ENCODE data around the gene TRIM28.

The TRIM28 gene

DNA sequence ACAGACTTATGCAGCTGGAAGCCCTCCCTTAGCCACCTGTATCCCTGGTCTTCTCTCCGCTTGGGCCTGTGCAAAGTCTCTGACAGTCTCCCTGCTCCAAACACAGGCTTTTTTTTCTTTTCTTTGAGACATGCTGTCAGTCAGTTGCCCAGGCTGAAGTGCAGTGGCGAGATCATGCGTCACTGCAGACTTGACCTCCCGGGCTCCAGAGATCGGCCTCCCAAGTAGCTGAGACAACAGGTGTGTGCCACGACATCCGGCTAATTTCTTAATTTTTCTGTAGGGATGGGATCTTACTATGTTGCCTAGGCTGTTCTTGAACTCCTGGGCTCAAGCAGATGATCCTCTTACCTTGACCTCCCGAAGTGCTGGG is 27.7 kb downstream of the TRIM28 start:
- Histone ChIP-seq H3K4me3 (ENCODE audit: low read length, poor library complexity, severe bottlenecking) (peak overlapping the region; percentile 84), H3K79me2 (ENCODE audit: insufficient read depth, low read length) (no peaks in the 10 kb centered on the region; the same call in 1 of the 2 replicates), H3K4me1 (ENCODE audit: insufficient read depth, low read length, poor library complexity, severe bottlenecking) (peaks cover 34% of the 10 kb centered on the region), H2AFZ (ENCODE audit: low read length) (no peak overlapping the region), H4K20me1 (ENCODE audit: insufficient read depth, low read length, poor library complexity, severe bottlenecking) (no peaks in the 10 kb centered on the region), H3K27me3 (ENCODE audit: insufficient read depth, low read length, poor library complexity, severe bottlenecking) (no peaks in the 10 kb centered on the region), H3K4me2 (ENCODE audit: low read depth, low read length, poor library complexity, severe bottlenecking) (peak overlapping the region; percentile 91), H3K9ac (ENCODE audit: low read depth, low read length, poor library complexity, severe bottlenecking) (no peak overlapping the region), H3K36me3 (ENCODE audit: insufficient read depth, low read length) (no peaks in the 10 kb centered on the region), H3F3A (ENCODE audit: low read depth) (peaks cover 7% of the 10 kb centered on the region; the same call in 1 of the 2 replicates), H3K9me3 (ENCODE audit: insufficient read depth, low read depth, low read length) (no peaks in the 10 kb centered on the region), H3K9me2 (replicated peaks; ENCODE audit: low read depth, low read length) (no peaks in the 10 kb centered on the region)
- TF ChIP-seq, protein P1, sequence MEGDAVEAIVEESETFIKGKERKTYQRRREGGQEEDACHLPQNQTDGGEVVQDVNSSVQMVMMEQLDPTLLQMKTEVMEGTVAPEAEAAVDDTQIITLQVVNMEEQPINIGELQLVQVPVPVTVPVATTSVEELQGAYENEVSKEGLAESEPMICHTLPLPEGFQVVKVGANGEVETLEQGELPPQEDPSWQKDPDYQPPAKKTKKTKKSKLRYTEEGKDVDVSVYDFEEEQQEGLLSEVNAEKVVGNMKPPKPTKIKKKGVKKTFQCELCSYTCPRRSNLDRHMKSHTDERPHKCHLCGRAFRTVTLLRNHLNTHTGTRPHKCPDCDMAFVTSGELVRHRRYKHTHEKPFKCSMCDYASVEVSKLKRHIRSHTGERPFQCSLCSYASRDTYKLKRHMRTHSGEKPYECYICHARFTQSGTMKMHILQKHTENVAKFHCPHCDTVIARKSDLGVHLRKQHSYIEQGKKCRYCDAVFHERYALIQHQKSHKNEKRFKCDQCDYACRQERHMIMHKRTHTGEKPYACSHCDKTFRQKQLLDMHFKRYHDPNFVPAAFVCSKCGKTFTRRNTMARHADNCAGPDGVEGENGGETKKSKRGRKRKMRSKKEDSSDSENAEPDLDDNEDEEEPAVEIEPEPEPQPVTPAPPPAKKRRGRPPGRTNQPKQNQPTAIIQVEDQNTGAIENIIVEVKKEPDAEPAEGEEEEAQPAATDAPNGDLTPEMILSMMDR (conservative IDR thresholded peaks at IDR 0.05; ENCODE audit: low read length) = no peak
- no peak for TF ChIP-seq EZH2phosphoT487 (IDR thresholded peaks at IDR 0.05; ENCODE audit: borderline replicate concordance)

DNA sequence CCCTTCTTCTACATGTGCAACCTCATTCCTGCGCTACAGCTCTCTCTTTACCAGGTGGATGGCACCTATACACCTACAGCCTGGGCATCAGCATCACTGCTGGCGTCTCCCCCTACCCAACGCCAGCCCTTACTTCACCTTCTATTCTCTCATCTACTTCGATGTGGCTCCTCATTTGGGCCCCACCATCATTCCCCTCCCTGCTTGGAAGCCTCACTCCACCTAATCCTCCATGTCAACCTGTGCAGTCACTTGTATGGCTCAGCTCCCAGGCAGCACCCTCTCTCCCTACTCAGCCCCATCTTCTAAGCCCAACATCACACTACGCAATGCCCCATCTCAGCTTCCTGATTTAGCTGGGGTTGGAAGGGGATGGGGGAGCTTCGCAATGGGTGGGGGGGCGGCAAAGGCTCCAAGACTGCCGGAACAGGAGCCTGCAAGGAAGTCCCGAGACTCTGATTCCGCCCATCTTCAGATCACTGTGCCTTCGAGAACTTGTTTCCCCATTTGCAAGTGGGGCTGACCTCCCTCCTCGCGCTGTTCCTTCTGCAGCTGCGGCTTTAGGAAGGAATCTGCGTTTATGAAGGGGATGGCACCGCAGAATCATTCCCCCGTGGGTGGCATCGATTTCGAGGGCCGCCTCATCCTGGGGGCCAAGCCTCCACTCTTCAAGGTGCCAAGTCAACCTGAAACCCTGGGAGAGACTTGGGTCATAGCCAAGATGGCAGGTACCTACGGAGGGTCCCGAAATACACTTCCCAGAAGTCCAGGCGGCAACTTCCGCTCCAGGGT is 28.4 kb downstream of the TRIM28 start:
- TF ChIP-seq, protein P1 (conservative IDR thresholded peaks at IDR 0.05; ENCODE audit: low read length) = no peak
- TF ChIP-seq EZH2phosphoT487 (IDR thresholded peaks at IDR 0.05; ENCODE audit: borderline replicate concordance) = no peak
- Histone ChIP-seq H3K27me3 (ENCODE audit: insufficient read depth, low read length, poor library complexity, severe bottlenecking) (no peaks in the 10 kb centered on the region), H3K4me2 (ENCODE audit: low read depth, low read length, poor library complexity, severe bottlenecking) (peak overlapping the region; percentile 91), H3K4me3 (ENCODE audit: low read length, poor library complexity, severe bottlenecking) (peak overlapping the region; percentile 84), H3K9ac (ENCODE audit: low read depth, low read length, poor library complexity, severe bottlenecking) (peak overlapping the region; percentile 72), H3K36me3 (ENCODE audit: insufficient read depth, low read length) (no peaks in the 10 kb centered on the region), H3K9me2 (replicated peaks; ENCODE audit: low read depth, low read length) (no peaks in the 10 kb centered on the region), H3F3A (ENCODE audit: low read depth) (peaks cover 7% of the 10 kb centered on the region; the same call in 1 of the 2 replicates), H2AFZ (ENCODE audit: low read length) (peak overlapping the region; percentile 58; the same call in 1 of the 2 replicates), H3K79me2 (ENCODE audit: insufficient read depth, low read length) (no peaks in the 10 kb centered on the region; the same call in 1 of the 2 replicates), H3K4me1 (ENCODE audit: insufficient read depth, low read length, poor library complexity, severe bottlenecking) (peaks cover 34% of the 10 kb centered on the region), H4K20me1 (ENCODE audit: insufficient read depth, low read length, poor library complexity, severe bottlenecking) (no peaks in the 10 kb centered on the region), H3K9me3 (ENCODE audit: insufficient read depth, low read depth, low read length) (no peaks in the 10 kb centered on the region)

DNA sequence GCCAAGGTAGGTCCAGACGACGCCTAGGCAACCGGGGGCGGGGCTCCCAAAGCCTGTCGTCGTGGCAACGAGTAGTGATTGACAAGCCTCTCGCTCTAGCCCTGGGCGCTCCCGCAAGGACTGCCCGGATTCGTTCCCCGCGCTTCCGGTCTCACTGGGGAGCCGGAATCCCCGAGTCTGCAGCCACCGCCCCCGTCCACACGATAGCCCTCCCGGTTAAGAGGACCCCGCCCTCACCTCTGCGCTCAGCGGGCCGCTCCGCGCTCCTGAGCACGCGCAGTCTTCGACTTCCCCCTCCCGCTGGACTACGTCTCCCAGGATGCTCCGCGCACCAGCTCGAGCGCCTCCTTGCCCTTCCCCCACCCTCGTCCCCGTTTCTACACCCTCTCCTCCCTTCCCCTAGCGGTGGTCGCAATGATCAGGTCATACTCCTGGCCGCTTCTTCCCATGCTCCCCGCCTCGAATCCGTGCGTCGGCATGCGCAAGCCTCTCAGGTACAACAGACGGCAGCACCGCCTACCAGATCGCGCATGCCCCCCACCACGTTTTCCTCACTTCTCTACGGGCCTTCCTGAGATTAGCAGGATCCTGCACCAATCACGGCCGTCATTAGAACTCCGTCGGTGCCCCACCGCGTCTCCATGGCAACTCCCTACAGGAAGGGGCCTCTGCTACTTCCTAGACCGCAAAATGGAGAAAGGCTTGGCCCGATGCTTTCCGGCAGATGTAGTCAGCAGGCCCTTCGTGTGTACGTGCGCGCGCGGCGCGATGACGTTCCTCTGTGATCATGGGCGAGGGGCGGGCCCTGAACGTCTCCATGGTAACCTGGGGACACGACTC is 29.2 kb downstream of the TRIM28 start, which contains the start of gene MZF1:
Gene MZF1, minus strand, starts transcription at position 518 of the 840 bp plus-strand sequence. CDS start 1,946 bp downstream, outside the sequence.
- H3K27me3 ChIP-seq (ENCODE audit: insufficient read depth, low read length, poor library complexity, severe bottlenecking) = no peaks in the 10 kb centered on the region
- H2AFZ ChIP-seq (ENCODE audit: low read length) = peak within 1 kb of the TSS; percentile 66
- peak within 1 kb of the TSS; percentile 91 for H3K4me2 ChIP-seq (ENCODE audit: low read depth, low read length, poor library complexity, severe bottlenecking)
- peaks cover 34% of the 10 kb centered on the region for H3K4me1 ChIP-seq (ENCODE audit: insufficient read depth, low read length, poor library complexity, severe bottlenecking)
- TF ChIP-seq, protein P1 (conservative IDR thresholded peaks at IDR 0.05; ENCODE audit: low read length) = no peak
- no peak for TF ChIP-seq EZH2phosphoT487 (IDR thresholded peaks at IDR 0.05; ENCODE audit: borderline replicate concordance)
- no peaks in the 10 kb centered on the region for H4K20me1 ChIP-seq (ENCODE audit: insufficient read depth, low read length, poor library complexity, severe bottlenecking)
- H3F3A ChIP-seq (ENCODE audit: low read depth) = peaks cover 7% of the 10 kb centered on the region; the same call in 1 of the 2 replicates
- H3K9me3 ChIP-seq (ENCODE audit: insufficient read depth, low read depth, low read length) = no peaks in the 10 kb centered on the region
- H3K9ac ChIP-seq (ENCODE audit: low read depth, low read length, poor library complexity, severe bottlenecking) = peak within 1 kb of the TSS; percentile 95
- H3K36me3 ChIP-seq (ENCODE audit: insufficient read depth, low read length) = no peaks in the 10 kb centered on the region
- peaks cover 6% of the 10 kb centered on the region; the same call in 1 of the 2 replicates for H3K79me2 ChIP-seq (ENCODE audit: insufficient read depth, low read length)
- H3K9me2 ChIP-seq (replicated peaks; ENCODE audit: low read depth, low read length) = no peaks in the 10 kb centered on the region
- H3K4me3 ChIP-seq (ENCODE audit: low read length, poor library complexity, severe bottlenecking) = peak within 1 kb of the TSS; percentile 84

All from Loucy (cell line).